Skeletal muscle satellite cell (primary cell): Measurements from ENCODE around the gene SPTBN5.

ENCODE experiments used
- H3K27me3 ChIP-seq: 2 replicates; pipeline ENCODE4 v1.7.0; 2013; ENCODE audit warnings: low read length; ENCODE audit not compliant: control insufficient read depth, insufficient read depth
- H3K36me3 ChIP-seq: 2 replicates; pipeline ENCODE4 v1.7.0; 2013; ENCODE audit warnings: mild to moderate bottlenecking, control low read depth, low read length; ENCODE audit not compliant: insufficient read depth
- H3K4me1 ChIP-seq: 2 replicates; pipeline ENCODE4 v1.7.0; 2013; ENCODE audit warnings: low read length; ENCODE audit not compliant: control insufficient read depth, insufficient read depth
- H3K4me2 ChIP-seq: 2 replicates; pipeline ENCODE4 v1.7.0; 2013; ENCODE audit warnings: mild to moderate bottlenecking, low read length
- H3K4me3 ChIP-seq: 2 replicates; pipeline ENCODE4 v1.7.0; 2013; ENCODE audit warnings: low read length
- H3K9ac ChIP-seq: 2 replicates; pipeline ENCODE4 v1.7.0; 2013; ENCODE audit warnings: mild to moderate bottlenecking, low read depth, low read length, moderate library complexity
- H3K9me3 ChIP-seq: replicated peaks from 2 replicates; pipeline ENCODE4 v1.7.0; 2013; ENCODE audit warnings: mild to moderate bottlenecking, control low read depth, low read length

SPTBN5 gene

GRCh38 chr15:41911691-41912345, 18.0 kb upstream of the SPTBN5 start:
- Histone ChIP-seq H3K36me3 (peaks cover 48% of the 10 kb centered on the region), H3K9ac (no peak overlapping the region), H3K4me1 (no peaks in the 10 kb centered on the region), H3K27me3 (no peaks in the 10 kb centered on the region), H3K4me2 (no peak overlapping the region), H3K4me3 (no peak overlapping the region), H3K9me3 (no peaks in the 10 kb centered on the region)

DNA sequence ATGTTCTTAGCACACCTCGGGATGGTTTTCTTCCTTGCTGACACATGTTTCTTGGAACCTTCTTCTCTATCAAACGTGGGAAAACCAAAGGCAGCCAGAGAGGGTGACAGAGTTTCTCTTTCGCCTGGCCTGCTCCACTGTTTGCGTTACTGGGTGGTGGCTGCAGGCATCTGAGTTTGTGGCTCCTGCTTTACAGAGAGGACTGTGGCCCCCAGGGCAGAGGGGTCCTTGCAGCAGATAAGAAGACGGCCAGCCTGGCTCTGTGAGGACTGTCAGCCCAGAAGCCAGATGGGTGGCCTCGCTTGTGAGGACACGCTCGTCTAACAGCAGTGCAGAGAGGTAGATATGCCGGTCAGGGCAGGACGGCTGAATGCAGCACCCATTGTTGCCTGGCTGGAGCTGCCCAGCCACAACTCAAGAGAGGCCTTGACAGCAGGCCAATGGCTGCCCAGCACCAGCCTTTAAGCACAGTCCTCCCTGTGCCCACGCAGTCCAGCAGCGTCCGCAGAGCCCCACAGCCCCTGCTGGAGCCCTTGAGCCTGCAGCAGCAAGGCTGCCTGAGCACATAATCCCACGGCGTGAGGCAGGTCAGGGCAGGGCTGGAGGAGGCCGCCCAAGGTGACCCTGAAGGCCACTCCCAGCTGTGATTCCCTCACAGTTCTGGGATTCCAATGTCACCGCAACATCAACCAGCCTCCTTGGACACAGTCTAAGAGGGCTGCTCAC, 15.0 kb upstream of the SPTBN5 start:
- no peaks in the 10 kb centered on the region for H3K27me3 ChIP-seq
- no peak overlapping the region for H3K4me2 ChIP-seq
- H3K9ac ChIP-seq, result no peak overlapping the region
- peaks cover 2% of the 10 kb centered on the region for H3K4me1 ChIP-seq
- peaks cover 47% of the 10 kb centered on the region for H3K36me3 ChIP-seq
- H3K4me3 ChIP-seq, result no peak overlapping the region
- H3K9me3 ChIP-seq, result no peaks in the 10 kb centered on the region

DNA sequence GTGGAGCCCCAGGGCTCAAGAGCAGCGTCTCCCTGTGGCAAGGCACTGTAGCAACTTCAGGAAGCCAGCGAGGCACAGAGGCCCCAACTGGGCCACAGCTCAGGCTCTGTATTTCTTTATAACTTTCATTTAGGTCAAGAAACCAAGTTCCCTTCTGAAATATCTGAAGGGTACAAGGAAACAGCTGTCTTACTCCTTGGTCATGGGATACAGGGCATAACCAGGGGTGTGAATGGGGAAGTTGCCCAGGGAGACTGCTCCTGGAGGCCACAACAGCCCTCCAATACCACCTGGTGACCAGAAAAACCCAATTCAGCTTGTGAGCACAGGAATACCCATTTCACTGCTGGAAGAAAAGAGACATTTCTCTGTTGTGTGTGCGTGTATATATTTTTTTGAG, 13.3 kb upstream of the SPTBN5 start:
- Histone ChIP-seq H3K27me3 (no peaks in the 10 kb centered on the region), H3K4me2 (no peak overlapping the region), H3K4me1 (peaks cover 2% of the 10 kb centered on the region), H3K9me3 (no peaks in the 10 kb centered on the region), H3K36me3 (peaks cover 41% of the 10 kb centered on the region), H3K9ac (no peak overlapping the region), H3K4me3 (no peak overlapping the region)

DNA sequence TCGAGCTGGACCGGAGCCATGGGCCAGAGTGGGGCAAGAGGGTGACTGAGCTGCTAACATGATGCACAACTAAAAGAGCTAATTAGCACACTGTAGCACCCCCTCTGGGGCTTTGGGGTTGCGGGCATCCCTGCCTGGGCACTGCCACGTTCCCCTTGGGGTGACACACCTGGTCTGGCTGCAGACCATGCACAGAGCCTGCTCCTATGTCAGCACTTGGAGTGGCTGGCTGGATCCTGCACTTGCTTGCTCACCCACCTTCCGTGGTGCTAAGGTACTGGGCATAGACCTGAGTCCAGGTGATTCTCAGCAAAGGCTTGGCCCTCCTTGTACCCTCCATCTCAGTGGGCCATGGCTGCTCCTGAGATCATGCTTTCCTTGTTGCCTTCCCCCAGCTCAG, 12.8 kb upstream of the SPTBN5 start:
- no peak overlapping the region for H3K4me3 ChIP-seq
- no peak overlapping the region for H3K4me2 ChIP-seq
- no peak overlapping the region for H3K9ac ChIP-seq
- no peaks in the 10 kb centered on the region for H3K27me3 ChIP-seq
- no peaks in the 10 kb centered on the region for H3K9me3 ChIP-seq
- peaks cover 39% of the 10 kb centered on the region for H3K36me3 ChIP-seq
- H3K4me1 ChIP-seq, result peaks cover 2% of the 10 kb centered on the region

DNA sequence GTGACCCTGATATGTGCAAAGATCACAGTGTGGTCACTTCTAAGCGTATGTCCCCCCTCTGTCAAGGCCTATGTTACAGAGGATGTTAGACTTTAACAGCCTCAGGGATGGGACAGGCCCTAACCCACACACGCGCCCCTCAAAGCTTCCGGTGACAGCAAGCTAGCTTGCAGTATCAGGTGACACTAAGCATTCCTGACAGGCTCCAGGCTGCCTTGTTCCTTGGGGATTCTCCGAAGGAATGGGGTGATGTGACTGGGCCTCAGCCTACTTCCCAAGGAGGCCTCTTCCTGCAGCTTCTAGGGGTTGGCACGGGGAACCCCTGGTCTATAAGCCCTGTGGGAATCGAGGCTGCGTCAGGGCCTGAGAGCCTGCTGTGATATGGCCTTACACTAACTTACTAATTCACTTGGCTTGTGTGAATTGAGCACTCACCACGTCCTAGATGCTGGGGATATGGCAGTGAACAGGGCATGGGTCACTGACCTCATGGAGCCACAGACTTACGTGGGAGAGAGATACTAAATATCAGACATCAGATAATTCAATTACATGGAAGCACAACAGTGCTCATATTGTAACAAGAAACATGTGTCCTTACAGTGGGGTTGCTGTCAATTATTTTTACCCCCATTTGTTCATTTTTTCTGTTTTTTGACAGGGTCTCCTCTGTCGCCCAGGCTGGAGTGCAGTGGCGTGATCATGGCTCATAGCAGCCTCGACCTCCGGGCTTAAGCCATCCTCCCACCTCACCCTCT, 11.4 kb upstream of the SPTBN5 start:
- H3K36me3 ChIP-seq, result peaks cover 39% of the 10 kb centered on the region
- H3K4me1 ChIP-seq, result peaks cover 2% of the 10 kb centered on the region
- H3K9me3 ChIP-seq, result no peaks in the 10 kb centered on the region
- H3K4me2 ChIP-seq, result no peak overlapping the region
- no peak overlapping the region for H3K9ac ChIP-seq
- H3K27me3 ChIP-seq, result no peaks in the 10 kb centered on the region
- H3K4me3 ChIP-seq, result no peak overlapping the region

GRCh38 chr15:41904541-41905005, 10.7 kb upstream of the SPTBN5 start:
- Histone ChIP-seq H3K27me3 (no peaks in the 10 kb centered on the region), H3K4me2 (no peak overlapping the region), H3K4me3 (no peak overlapping the region), H3K9ac (no peak overlapping the region), H3K9me3 (no peaks in the 10 kb centered on the region), H3K4me1 (peaks cover 2% of the 10 kb centered on the region), H3K36me3 (peaks cover 36% of the 10 kb centered on the region)

GRCh38 chr15:41903782-41904181, 9.9 kb upstream of the SPTBN5 start:
- Histone ChIP-seq H3K4me2 (no peak overlapping the region), H3K27me3 (no peaks in the 10 kb centered on the region), H3K9me3 (no peaks in the 10 kb centered on the region), H3K9ac (no peak overlapping the region), H3K36me3 (peaks cover 28% of the 10 kb centered on the region), H3K4me1 (peaks cover 2% of the 10 kb centered on the region), H3K4me3 (no peak overlapping the region)

- no peaks in the 10 kb centered on the region for H3K9me3 ChIP-seq
- peaks cover 11% of the 10 kb centered on the region for H3K36me3 ChIP-seq
- H3K9ac ChIP-seq, result no peak overlapping the region
- H3K4me3 ChIP-seq, result no peak overlapping the region
- H3K27me3 ChIP-seq, result no peaks in the 10 kb centered on the region
- no peak overlapping the region for H3K4me2 ChIP-seq
- peaks cover 2% of the 10 kb centered on the region for H3K4me1 ChIP-seq
Measured at GRCh38 chr15:41901431-41901830, 7.6 kb upstream of the SPTBN5 start.

GRCh38 chr15:41900526-41901380, 6.9 kb upstream of the SPTBN5 start:
- Histone ChIP-seq H3K4me2 (no peak overlapping the region), H3K9ac (no peak overlapping the region), H3K36me3 (peaks cover 9% of the 10 kb centered on the region), H3K4me3 (no peak overlapping the region), H3K4me1 (peaks cover 2% of the 10 kb centered on the region), H3K9me3 (no peaks in the 10 kb centered on the region), H3K27me3 (no peaks in the 10 kb centered on the region)

DNA sequence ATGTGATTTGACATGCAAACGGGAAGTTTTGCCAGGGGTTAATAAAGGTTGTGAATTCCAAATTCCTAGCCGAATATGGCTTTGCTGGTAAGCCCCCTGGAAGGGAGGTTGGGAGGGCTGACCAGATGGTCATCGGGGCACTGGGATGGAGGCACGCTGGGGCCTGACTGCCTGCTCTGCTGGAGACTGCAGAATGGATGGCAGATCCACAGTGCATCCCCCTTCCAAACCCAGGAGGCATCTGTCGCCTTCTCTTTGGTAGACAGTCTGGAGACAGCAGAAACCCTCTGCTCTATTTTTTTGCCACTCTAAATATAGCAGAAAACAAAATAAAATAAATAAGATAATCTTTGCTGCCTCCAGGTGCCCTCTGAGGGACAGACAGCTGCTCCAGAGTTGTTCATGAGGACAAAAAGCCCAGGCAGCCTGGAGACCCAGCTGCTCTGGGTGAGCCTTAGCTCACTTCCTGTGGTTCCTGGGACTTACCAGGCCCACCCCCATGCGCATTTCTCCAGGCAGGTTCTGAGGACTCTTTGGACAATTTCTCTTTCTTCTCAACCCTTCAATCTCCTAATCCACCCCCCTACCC, 6.1 kb upstream of the SPTBN5 start:
- H3K4me3 ChIP-seq, result no peak overlapping the region
- H3K9me3 ChIP-seq, result no peaks in the 10 kb centered on the region
- peaks cover 9% of the 10 kb centered on the region for H3K36me3 ChIP-seq
- no peaks in the 10 kb centered on the region for H3K27me3 ChIP-seq
- H3K4me2 ChIP-seq, result no peak overlapping the region
- H3K4me1 ChIP-seq, result peaks cover 4% of the 10 kb centered on the region
- no peak overlapping the region for H3K9ac ChIP-seq
